Inflammatory macrophage treated with lipopolysaccharide for 1 hour (primary cell): ENCODE measurements around the gene STARD7.
A peak's percentile ranks its signal among the peaks of the same experiment; 100 is the strongest.
"Not testable (repeated sequence)": the region's sequence is repeated elsewhere in the genome, so short reads cannot be mapped to it uniquely, and the experiment has no call there.

Experiments
- DNase-seq, 2 donors: peaks; one replicate each; pipeline ENCODE4 v3.0.0-alpha.2; 2020 to 2022

STARD7 gene

GRCh38 chr2:96146881-96147592 is 61.6 kb downstream of the STARD7 start:
- DNase-seq, result no peak

GRCh38 chr2:96146153-96146880 is 62.3 kb downstream of the STARD7 start:
- peak; percentile 93 to 98 for DNase-seq

- peak; percentile 83 to 87 for DNase-seq
Measured at GRCh38 chr2:96145848-96146152, 62.8 kb downstream of the STARD7 start.

- DNase-seq, result peak; percentile 94
Measured at GRCh38 chr2:96145036-96145847, 63.4 kb downstream of the STARD7 start, which contains the start of gene DUSP2. TSS of gene DUSP2 (minus strand) at chr2:96145440. CDS start at chr2:96145354, 86 bp downstream.

GRCh38 chr2:96144481-96145035 is 64.1 kb downstream of the STARD7 start:
- peak in 1 of 2 donors; percentile 29 for DNase-seq

- DNase-seq, result no peak
Measured at GRCh38 chr2:96143848-96144480, 64.7 kb downstream of the STARD7 start.

- DNase-seq, result no peak
Measured at GRCh38 chr2:96143231-96143847, 65.3 kb downstream of the STARD7 start.

- DNase-seq, result no peak
Measured at GRCh38 chr2:96142217-96143113, 66.2 kb downstream of the STARD7 start.

- not testable (repeated sequence) for DNase-seq
Measured at GRCh38 chr2:96141624-96141967, 67.0 kb downstream of the STARD7 start.

GRCh38 chr2:96140941-96141623 is 67.5 kb downstream of the STARD7 start:
- DNase-seq, result no peak

GRCh38 chr2:96139181-96139758 is 69.4 kb downstream of the STARD7 start:
- no peak for DNase-seq

- DNase-seq, result peak in 1 of 2 donors; percentile 27
Measured at GRCh38 chr2:96138179-96139145, 70.2 kb downstream of the STARD7 start, which contains the start of gene ASTL. TSS of gene ASTL (minus strand) at chr2:96138502. CDS start at chr2:96138436, 66 bp downstream.

GRCh38 chr2:96137321-96138178 is 71.1 kb downstream of the STARD7 start:
- DNase-seq, result no peak

GRCh38 chr2:96136129-96136720 is 72.4 kb downstream of the STARD7 start:
- no peak for DNase-seq

- DNase-seq, result no peak
Measured at GRCh38 chr2:96135621-96136020, 73.0 kb downstream of the STARD7 start.

- DNase-seq, result no peak
Measured at GRCh38 chr2:96135171-96135570, 73.5 kb downstream of the STARD7 start.
